GM18526 (cell line): ENCODE data around the gene TMEM95.

Source experiments
- POLR2A ChIP-seq: IDR thresholded peaks from 3 replicates; pipeline ENCODE4 v1.6.1; 2011; ENCODE audit not compliant: insufficient read length; ENCODE audit errors: extremely low read depth

Gene TMEM95

DNA sequence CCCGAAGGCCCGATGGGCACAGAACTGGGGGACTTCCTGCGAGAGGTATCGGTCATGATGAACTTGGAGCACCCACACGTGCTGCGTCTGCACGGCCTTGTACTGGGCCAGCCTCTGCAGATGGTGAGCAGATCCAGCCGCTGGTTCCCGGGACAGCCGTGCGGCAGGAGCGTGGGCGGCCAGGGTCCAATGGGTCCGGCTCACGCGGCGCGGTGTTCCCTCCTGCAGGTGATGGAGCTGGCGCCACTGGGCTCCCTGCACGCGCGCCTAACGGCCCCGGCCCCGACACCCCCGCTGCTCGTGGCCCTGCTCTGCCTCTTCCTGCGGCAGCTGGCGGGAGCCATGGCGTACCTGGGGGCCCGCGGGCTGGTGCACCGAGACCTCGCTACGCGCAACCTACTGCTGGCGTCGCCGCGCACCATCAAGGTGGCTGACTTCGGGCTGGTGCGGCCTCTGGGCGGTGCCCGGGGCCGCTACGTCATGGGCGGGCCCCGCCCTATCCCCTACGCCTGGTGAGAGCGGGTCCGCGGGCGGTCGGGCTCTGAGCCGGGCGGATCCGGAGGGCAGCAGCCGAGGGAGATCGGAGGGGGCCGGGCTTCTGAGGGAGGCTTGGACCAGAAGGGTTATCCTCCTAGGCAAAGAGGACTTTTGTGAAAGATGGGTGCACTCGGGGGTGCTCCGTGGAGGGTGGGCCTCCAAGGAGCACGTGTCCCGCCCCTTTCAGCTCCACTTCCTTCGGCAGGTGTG is 29.0 kb downstream of the TMEM95 start:
- peak; percentile 45 for TF ChIP-seq POLR2A

DNA sequence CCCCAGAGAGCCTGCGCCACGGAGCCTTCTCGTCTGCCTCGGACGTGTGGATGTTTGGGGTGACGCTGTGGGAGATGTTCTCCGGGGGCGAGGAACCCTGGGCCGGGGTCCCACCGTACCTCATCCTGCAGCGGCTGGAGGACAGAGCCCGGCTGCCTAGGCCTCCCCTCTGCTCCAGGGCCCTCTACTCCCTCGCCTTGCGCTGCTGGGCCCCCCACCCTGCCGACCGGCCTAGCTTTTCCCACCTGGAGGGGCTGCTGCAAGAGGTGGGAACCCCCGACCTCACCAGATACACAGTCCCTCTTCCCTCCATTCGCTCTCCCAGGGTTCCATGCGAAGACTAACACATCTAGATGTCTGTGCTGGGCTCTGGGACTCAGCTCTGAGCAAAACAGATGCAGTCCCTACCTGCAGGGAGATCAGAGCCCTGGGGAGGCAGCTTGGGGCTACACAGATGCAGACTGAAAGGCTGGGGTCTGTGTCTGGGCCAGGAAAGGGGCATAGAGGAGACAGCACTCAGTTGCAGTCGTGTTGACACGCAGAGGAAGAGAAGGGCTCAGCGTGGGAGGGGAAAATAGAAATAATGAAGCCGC is 29.6 kb downstream of the TMEM95 start:
- TF ChIP-seq POLR2A: no peak

DNA sequence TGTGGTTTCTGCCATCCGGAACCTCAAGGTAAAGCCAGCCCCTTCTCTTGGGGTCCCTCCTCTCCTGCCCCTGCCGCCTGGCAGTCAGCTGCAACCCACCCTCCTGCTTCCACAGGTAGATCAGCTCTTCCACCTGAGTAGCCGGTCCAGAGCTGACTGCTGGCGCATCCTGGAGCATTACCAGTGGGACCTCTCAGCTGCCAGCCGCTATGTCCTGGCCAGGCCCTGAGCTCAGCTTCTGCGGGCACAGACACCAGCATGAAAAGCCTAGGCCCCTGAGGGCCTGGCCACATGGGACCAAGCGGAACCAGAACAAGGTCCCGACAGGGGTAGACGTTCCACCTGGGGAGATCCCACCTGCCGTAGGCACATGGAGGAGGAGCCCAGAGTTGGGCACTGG is 33.9 kb downstream of the TMEM95 start:
- TF ChIP-seq POLR2A: no peak

DNA sequence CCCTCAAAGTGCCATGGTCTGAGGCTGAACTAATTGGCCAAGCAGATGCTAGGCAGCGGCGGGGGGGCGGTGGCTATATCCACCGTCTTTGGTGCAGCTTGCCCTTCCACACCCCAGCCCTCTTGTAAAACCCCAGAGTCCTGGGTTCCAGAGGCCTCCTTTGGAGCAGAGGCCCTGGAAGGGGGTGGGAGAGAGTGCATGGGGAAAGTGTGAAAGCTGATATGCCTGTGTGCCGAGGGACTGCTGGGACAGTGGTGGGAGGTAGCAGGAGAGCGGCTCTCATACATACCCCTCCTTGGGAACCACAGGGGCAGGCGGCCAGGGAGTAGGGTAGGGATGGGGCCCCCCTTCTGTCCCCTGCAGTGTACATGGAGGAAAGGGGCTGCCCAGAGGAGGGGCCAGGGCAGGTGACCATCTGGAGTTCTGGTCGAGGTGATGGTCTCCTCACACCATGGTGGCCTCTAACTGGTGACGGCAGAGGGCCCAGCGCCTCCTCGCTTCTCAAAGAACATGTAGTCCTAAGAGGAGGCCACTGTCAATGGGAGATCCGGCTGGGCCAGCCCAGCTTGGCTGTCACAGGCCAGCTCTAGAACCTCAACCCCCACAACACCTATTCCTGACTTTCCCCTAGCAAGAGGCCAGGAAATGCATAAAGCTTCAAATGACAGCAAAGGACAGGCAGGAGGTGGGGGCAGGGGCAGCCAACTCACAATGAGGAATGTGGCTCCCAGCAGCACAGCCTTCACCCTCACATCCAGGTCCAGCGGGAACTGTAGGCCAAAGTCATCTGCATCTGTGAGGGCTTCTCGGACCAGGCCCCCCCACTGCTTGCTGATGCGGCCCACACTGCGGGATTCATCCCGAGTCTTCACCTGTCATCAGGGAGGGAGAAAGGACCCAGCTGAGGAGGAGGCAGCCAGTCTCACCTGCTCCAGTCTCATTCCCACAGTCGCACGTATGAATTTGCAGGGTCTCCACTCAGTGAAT is 35.3 kb downstream of the TMEM95 start:
- no peak for TF ChIP-seq POLR2A

DNA sequence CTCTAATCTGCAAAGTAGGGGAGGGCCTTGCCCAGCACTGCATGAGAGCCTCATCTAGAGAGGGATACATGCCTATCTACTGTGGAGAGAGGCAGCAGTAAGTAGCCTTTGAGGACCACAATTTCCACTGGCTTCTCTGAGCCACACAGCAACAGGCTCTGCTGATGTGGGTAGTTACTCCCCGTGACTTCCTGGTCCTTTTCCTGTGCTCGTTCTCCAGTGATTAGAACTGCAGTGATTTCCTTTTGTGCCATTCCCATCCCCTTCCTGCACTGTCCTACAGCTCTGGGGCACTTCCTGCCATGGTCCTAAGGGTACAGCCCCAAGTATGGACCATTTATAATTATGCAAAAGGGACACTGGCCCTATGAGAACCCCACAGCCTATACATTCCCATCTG is 36.4 kb downstream of the TMEM95 start:
- no peak for TF ChIP-seq POLR2A

DNA sequence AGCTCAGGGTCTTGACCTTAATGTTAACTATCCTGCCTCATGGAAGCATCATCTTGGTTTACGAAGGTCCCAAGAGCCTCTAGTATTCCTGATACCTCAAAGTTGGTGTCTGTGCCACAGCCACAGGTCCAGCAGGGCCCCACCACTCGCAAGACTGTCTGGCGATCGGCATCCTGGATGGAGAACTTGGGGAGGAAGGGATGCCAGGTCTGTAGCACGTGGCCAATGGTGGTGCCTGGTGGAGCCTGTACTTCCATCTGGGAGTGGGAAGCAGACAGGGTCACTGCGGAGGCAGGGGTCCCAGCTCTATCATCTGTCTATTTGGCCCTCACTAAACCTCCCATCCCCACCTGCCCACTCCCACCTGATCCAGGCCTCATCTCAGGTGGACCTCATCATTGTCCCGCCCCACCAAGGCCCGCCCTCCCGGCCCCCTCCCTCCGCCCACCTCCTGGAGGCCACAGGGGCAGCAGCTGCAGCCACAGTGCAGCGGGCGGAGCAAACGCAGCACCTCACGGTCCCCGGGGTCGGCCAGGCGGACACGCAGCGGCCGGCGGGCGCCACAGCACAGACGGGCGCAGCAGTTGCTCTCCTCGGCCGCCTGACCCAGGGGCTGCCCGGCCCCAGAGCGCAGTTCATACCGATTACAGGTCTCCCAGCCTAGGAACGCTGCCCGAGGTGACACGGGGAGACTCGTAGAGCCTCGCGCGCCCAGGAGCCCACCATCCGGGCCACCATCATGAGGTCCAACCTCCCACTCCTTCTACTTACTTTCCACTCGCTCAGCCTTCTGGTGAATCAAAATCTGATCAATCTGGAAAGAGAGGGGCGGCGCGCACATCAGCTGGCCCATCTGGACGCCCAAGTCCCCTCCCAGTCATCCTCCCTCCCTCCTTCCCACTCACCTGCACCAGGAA is 38.0 kb downstream of the TMEM95 start:
- no peak for TF ChIP-seq POLR2A

DNA sequence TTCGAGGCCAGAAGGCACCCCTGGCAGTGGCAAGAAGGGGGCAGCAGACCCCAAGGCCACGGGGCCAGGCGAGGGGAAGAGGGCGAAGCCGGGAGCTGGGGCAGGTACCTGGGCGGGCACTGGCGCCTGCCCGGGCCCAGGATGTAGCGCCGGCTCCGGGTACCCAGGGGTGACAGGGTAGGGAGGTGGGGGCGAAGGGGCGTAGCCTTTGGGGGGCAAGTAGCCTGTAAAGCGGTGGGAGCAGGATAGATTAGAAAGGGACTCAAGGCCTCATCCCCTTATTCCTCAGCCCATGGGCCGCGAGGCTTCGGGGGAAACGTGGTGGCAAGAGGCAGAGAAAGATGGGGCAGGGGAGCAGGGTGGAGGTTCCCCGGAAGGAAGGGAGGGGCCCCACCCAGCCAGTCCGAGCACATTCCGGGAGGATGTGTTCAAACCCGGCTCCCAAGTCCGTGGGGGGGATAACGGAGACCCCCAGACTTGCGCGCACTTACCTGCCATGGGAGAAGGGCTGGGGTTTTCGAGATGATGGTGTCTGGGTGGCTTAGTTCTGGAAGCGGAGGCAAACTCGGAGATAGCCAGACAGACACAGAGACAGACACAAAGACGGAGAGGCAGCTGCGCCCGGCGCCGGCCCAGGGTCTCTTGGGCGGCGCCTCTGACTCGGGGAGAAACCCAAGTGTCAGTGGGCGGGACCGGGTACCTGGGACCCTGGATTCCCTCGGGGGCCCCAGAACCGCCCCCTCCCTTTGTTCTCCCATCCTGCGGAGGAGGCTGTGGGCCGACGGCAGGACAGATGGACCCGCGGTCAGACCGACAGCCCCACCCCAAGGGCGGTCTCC is 38.9 kb downstream of the TMEM95 start:
- peak; percentile 42 for TF ChIP-seq POLR2A

DNA sequence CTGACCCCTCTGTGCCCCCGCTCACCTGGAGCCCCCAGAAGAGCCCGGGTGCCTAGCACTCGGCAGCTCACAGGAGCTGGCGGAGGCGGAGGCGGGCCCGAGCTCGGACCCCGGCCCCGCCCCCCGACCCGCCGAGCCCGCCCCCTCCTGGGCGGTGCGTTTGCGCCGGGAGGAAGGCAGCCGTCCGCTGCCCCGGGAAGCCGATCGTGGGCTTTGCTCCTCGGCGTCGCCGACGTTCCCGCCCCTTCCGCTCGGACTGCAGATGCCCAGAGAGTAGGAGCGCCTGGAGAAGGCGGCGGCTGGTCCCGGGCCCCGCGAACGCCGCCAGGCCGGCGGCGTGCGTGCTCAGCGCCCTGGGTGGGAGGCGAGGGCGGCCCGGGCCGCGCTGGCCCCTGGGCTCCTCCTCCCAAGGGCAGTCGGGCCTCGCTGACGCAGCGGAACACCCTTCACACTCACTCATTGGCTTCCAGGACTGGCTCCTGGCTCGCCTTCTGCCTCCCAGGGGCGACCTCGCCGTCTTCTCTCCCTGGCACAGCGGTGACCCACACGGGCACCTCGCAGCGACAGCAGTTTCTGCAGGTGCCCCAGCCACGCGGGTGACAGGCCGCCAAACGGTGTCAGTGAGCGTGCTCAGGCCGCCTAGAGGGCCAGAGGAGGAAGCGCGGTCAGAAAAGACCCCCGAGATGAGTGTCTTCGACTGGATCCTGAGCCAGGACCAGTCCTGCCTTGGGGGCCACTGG is 39.7 kb downstream of the TMEM95 start, which contains the start of gene PLSCR3:
Gene PLSCR3 (minus strand): TSS at position 74 of the 740 bp plus-strand sequence. CDS start 415 bp downstream, outside the sequence.
- peak; percentile 71 for TF ChIP-seq POLR2A

DNA sequence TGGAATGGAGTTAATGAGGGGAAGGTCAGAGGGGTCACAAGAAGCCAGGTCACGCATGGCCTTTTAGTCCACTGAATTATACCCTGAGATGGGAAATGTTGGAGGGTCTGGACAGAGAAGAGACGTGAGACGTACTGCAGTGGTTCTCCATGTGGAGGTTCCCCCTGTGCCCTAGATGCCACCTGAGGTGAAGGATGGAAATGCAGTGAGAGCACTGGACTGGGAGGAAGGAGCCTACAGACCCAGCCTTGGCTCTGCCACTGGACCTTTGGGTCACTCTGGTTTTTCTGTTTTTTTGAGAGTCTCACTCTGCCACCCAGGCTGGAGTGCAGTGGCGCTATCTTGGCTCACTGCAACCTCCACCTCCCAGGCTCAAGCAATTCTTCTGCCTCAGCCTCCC is 41.2 kb downstream of the TMEM95 start:
- TF ChIP-seq POLR2A: no peak

DNA sequence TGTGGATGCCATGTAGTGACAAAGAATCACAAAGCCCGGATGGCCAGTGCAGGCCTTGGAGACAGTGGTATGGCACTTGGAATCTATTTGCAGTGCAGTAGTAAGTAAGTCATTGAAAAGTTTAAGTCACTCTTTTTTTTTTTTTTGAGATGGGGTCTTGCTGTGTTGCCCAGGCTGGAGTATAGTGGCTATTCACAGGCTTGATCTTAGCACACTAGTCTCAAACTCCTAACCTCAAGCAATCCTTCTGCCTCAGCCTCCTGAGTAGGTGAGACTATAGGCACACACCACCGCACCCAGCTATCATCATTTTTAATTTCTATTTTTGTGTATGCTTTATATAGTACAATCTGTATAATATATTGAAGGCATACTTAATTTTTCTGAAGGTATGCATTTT is 43.7 kb downstream of the TMEM95 start:
- no peak for TF ChIP-seq POLR2A

DNA sequence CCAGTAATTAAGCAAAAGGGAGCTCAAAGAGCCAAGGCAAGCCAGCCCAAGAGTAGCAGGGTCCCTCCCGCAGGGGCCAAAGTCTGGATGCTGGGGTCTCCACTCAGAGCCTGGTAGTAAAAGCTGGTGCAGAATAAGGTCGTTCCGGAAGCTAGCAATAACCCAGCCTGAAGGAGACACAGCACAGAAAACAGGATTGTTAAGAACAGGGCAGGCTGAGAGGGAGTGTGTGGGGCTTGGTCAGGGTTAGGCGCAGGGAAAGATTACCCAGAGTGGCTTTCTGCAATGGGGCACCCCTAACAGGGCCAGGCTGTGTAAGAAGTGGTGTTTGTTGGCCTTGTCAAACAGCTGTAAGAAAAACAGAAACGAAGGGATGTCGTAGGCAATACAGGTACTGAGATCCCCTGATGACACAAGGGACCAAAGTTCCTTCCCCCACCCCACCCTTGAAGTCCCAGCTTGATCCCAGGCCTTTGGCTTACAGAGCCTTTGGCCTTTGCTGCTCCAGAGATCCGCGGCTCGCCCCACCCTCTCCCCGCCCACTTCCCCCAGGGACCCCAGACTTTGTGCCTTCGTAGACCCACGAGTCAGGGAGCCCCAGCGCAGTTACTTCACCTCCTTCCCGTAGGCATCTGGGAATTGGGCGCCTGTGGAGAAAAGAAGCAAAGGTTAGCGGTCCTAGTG is 48.2 kb downstream of the TMEM95 start:
- TF ChIP-seq POLR2A: no peak

DNA sequence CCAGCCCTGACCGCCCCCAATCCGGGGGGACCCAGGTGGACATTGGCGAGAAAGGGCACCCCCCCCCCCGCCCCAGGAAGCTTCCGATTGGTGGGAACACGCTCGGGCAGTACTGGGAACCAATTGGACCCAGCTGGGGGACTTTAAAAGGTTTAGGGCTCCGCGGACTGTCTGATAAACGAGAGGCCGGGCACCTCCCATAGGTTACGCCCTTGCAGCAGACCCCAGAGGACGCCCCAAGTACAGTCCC is 48.7 kb downstream of the TMEM95 start:
- no peak for TF ChIP-seq POLR2A
